Measurements from ENCODE around the gene CNTFR. TPM values are rescaled to one million over a fixed set of nuclear protein-coding genes. Genes with fewer than 3 reads are reported as not detected.

CNTFR gene
- total RNA-seq, 1 donor from 2014 or later = 2.9 TPM

DNA sequence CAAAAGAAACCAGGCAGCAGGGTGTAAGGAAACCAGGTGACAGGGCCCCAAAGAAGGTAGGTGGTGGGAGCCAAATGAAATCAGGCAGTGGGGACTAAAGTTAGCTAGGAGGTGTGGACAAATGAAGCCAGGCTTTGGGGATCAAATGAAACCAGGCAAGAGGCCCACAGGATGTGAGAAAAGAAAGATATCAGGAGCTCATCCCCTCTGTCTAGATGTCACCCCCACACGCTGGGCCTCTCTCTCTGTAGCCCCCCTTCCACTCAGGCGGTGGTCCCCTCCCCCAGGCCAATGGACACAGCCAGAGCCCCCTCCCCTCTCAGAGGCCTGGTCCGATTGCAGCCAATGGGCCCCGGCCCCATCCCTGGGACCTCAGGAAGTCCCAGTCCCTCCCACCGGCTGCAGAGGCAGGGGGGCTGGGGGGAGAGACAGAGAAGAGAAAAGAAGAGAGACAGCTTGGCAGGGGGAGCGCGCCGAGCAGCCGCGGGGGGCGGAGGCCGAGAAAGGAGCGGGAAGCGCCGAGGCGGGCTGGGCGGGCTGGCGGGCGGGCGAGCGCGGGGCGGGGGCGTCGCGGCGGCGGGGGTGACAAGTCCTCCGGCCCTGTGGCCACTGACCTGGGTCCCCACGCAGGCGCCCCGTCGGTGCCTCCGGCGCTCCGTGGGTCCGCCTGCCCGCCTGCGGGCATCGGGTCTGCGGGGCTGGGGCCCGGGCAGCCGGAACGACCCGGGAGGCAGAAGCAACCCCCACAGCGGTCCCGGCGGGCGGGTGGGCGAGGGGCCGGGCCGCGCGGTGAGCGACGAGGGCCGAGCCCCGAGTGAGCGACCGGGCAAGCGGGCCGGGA lies 11.9 kb downstream of the CNTFR start:
- Histone ChIP-seq H3K9me3 (no peaks in the 10 kb centered on the region), H3K27ac (no peak overlapping the region), H3K36me3 (no peaks in the 10 kb centered on the region), H3K27me3 (peaks cover 64% of the 10 kb centered on the region), H3K4me1 (no peaks in the 10 kb centered on the region), H3K4me3 (no peak overlapping the region)
- intact Hi-C loops (cut with DNase I) = no loop called here
- TF ChIP-seq, protein P1, sequence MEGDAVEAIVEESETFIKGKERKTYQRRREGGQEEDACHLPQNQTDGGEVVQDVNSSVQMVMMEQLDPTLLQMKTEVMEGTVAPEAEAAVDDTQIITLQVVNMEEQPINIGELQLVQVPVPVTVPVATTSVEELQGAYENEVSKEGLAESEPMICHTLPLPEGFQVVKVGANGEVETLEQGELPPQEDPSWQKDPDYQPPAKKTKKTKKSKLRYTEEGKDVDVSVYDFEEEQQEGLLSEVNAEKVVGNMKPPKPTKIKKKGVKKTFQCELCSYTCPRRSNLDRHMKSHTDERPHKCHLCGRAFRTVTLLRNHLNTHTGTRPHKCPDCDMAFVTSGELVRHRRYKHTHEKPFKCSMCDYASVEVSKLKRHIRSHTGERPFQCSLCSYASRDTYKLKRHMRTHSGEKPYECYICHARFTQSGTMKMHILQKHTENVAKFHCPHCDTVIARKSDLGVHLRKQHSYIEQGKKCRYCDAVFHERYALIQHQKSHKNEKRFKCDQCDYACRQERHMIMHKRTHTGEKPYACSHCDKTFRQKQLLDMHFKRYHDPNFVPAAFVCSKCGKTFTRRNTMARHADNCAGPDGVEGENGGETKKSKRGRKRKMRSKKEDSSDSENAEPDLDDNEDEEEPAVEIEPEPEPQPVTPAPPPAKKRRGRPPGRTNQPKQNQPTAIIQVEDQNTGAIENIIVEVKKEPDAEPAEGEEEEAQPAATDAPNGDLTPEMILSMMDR (IDR thresholded peaks at IDR 0.05) = no peak
- ATAC-seq = no peak
- no peak for DNase-seq

DNA sequence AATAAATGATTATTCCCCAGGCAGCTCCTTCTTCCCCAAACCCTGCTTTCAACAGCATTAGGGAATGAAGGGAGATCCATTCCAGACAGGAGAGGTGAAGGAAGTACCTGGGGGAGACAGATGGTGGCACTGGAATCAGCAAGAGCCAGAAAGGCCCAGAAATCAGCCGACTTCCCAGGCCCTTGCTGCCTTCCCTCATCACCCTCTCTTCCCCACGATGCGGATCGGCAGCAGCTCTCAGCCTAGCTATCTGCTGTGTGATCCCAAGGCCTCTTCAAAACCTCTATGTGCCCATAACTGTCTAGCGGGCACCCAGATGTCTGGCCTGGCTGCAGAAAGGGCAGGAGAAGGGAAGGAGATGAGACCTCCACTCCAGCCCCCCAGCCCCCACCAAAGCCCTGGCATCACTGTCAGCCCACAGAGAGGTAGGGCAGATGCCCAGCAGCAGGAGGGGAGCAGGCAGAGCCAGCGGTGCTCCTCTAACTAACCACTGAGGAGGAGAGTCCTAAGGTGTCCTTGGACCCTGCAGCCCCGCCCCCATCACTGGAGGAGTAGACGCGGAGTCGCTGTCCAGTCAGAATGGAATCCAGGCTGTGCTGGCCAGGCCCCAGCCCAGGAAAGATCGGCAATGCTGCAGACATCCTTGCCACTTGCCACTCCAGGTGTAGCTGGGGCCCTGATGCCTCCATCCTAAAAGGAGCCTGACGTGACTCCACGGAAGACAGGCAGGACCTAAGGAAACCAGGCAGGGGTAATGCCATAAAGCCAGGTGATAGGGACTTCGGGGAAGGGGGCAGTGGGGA lies 12.7 kb downstream of the CNTFR start:
- no peaks in the 10 kb centered on the region for H3K4me1 ChIP-seq
- H3K9me3 ChIP-seq = no peaks in the 10 kb centered on the region
- no peak for DNase-seq
- H3K36me3 ChIP-seq = no peaks in the 10 kb centered on the region
- no peak overlapping the region for H3K4me3 ChIP-seq
- TF ChIP-seq, protein P1 (IDR thresholded peaks at IDR 0.05) = no peak
- ATAC-seq = no peak
- intact Hi-C loops (cut with DNase I) = no loop called here
- no peak overlapping the region for H3K27ac ChIP-seq
- peaks cover 57% of the 10 kb centered on the region for H3K27me3 ChIP-seq

DNA sequence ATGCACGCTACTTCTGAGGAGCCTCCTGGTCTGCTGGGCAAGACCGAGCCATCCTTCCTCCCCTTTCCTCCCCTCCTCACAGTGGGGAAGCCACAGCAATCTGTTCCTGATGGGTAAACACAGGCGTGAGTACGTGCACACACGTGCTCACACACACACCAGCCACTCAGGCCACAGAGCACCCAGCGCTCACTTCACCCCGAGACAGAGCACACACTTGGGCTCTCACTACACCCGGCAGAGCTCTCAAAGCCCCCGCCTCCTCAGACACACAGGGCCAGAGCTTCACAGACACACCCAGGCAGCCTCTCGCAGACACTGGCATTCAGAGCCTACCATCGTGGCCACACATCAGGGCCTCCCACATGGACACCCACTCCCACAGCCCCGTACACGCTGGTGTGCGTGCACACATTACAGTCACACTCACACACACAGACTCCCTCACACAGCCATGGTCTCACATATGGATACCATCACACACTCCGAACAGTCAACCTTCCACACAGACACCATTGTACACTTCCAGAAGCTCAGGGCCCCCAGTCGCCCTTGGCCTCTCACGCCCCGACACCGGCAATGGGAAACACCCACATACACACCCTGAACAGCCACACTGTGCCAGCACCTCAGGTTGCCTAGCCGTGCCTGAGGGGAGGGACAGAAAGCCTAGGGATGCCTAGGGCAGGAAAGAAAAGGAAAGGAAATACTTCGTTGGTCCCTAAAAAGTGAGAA lies 13.5 kb downstream of the CNTFR start:
- Histone ChIP-seq H3K4me3 (no peak overlapping the region), H3K4me1 (no peaks in the 10 kb centered on the region), H3K27me3 (peaks cover 51% of the 10 kb centered on the region), H3K36me3 (no peaks in the 10 kb centered on the region), H3K27ac (no peak overlapping the region), H3K9me3 (no peaks in the 10 kb centered on the region)
- no peak for DNase-seq
- ATAC-seq = peak; percentile 4
- intact Hi-C loops (cut with DNase I) = no loop called here
- TF ChIP-seq, protein P1 (IDR thresholded peaks at IDR 0.05) = no peak

DNA sequence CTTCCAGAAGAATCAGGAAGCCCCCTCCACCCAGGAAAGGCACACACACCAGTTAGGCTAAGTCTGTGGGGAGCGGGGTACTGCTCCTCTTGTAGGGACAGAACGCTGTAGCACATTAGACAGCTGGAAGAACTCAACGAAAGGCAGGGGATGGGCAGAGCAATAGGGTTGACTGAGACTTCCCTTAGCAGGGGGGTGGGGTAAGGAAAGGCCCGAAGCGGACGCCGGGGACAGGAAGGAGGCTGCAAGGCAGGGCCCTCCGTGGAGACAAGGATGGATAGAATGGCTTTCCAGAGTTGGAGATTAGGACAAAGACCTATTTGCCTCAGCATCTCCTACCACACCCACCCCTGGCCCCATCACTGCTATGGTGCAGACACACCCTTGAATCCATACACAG lies 14.3 kb downstream of the CNTFR start:
- Histone ChIP-seq H3K27me3 (peaks cover 45% of the 10 kb centered on the region), H3K4me1 (no peaks in the 10 kb centered on the region), H3K36me3 (no peaks in the 10 kb centered on the region), H3K27ac (no peak overlapping the region), H3K4me3 (no peak overlapping the region), H3K9me3 (no peaks in the 10 kb centered on the region)
- intact Hi-C loops (cut with DNase I) = no loop called here
- DNase-seq = no peak
- TF ChIP-seq, protein P1 (IDR thresholded peaks at IDR 0.05) = no peak
- ATAC-seq = no peak

DNA sequence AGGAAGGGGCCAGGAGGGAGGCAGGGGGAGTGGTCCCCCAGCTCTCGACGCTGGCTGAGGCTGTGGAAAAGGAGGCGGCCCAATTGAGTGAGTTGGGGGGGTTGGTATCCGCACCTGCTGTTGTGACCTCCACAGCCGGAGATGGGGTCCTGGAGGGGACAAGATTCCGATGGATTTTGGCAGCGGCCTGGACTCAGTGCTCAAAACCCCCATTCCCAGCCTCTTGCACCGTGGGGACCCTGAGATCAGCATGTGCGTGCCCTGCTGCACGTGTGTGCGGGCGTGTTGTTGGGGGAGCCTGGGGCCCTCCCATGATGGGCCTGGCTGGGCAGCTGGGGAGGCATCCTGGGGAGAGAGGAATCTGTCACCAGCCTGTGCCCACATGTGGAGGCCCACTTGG lies 15.0 kb downstream of the CNTFR start:
- DNase-seq = no peak
- TF ChIP-seq, protein P1 (IDR thresholded peaks at IDR 0.05) = no peak
- no peak for ATAC-seq
- no peaks in the 10 kb centered on the region for H3K36me3 ChIP-seq
- no peaks in the 10 kb centered on the region for H3K4me1 ChIP-seq
- H3K4me3 ChIP-seq = no peak overlapping the region
- H3K9me3 ChIP-seq = no peaks in the 10 kb centered on the region
- H3K27me3 ChIP-seq = peaks cover 39% of the 10 kb centered on the region
- H3K27ac ChIP-seq = no peak overlapping the region
- intact Hi-C loops (cut with DNase I) = no loop called here
